Activated gamma-delta T cell (primary cell): ENCODE measurements around the gene NRIP1.
"Not testable (repeated sequence)": the region's sequence is repeated elsewhere in the genome, so short reads cannot be mapped to it uniquely, and the experiment has no call there.

Experiments
- DNase-seq: peaks from one replicate; lab custom pipeline; 2025; lab: John Stamatoyannopoulos, UW

NRIP1 gene

GRCh38 chr21:15037095-15037899 lies 27.5 kb downstream of the NRIP1 start:
- DNase-seq: no peak

GRCh38 chr21:15036189-15036588 lies 28.6 kb downstream of the NRIP1 start:
- no peak for DNase-seq

GRCh38 chr21:15034126-15034853 lies 30.5 kb downstream of the NRIP1 start:
- no peak for DNase-seq

GRCh38 chr21:15031790-15032357 lies 32.9 kb downstream of the NRIP1 start:
- DNase-seq: no peak

- not testable (repeated sequence) for DNase-seq
Measured at GRCh38 chr21:15031362-15031761, 33.4 kb downstream of the NRIP1 start.

GRCh38 chr21:15030861-15031260 lies 33.9 kb downstream of the NRIP1 start:
- not testable (repeated sequence) for DNase-seq

- DNase-seq: no peak
Measured at GRCh38 chr21:15029077-15029476, 35.7 kb downstream of the NRIP1 start.

- no peak for DNase-seq
Measured at GRCh38 chr21:15028186-15028585, 36.6 kb downstream of the NRIP1 start.

- DNase-seq: no peak
Measured at GRCh38 chr21:15027056-15027455, 37.7 kb downstream of the NRIP1 start.

- DNase-seq: no peak
Measured at GRCh38 chr21:15026370-15026769, 38.4 kb downstream of the NRIP1 start.

GRCh38 chr21:15023776-15024175 lies 41.0 kb downstream of the NRIP1 start:
- DNase-seq: no peak

- DNase-seq: no peak
Measured at GRCh38 chr21:15022608-15023261, 42.1 kb downstream of the NRIP1 start.

- DNase-seq: no peak
Measured at GRCh38 chr21:15020797-15021196, 44.0 kb downstream of the NRIP1 start.

GRCh38 chr21:15018382-15018781 lies 46.4 kb downstream of the NRIP1 start:
- no peak for DNase-seq

- DNase-seq: no peak
Measured at GRCh38 chr21:15015622-15016471, 49.0 kb downstream of the NRIP1 start.

GRCh38 chr21:15014221-15014620 lies 50.6 kb downstream of the NRIP1 start:
- no peak for DNase-seq

- DNase-seq: no peak
Measured at GRCh38 chr21:15011967-15012366, 52.8 kb downstream of the NRIP1 start.

- no peak for DNase-seq
Measured at GRCh38 chr21:15010645-15011044, 54.2 kb downstream of the NRIP1 start.

GRCh38 chr21:15009837-15010363 lies 54.9 kb downstream of the NRIP1 start:
- no peak for DNase-seq

- no peak for DNase-seq
Measured at GRCh38 chr21:15007716-15008296, 57.0 kb downstream of the NRIP1 start.
